DOHH2 (cell line): ENCODE results near the gene KCNMA1.

Source experiments
- CTCF ChIP-seq: fragments of 200-600 bp; sonication (generic); IDR thresholded peaks from one replicate; pipeline ENCODE4 v1.5.1; 2014; ENCODE audit warnings: antibody characterized with exemption, mild to moderate bottlenecking, low read depth, low read length; ENCODE audit not compliant: poor library complexity, severe bottlenecking
- EZH2phosphoT487 ChIP-seq: fragments of 200-600 bp; sonication (generic); IDR thresholded peaks from 2 replicates; pipeline ENCODE4 v1.6.1; 2017; ENCODE audit warnings: borderline replicate concordance, mild to moderate bottlenecking, antibody characterized with exemption, low read length, moderate library complexity, mixed read lengths

GRCh38 chr10:77380723-77381122 lies 256.9 kb downstream of the KCNMA1 start:
- TF ChIP-seq CTCF (no peak), EZH2phosphoT487 (no peak)
